Activated naive CD4-positive, alpha-beta T cell treated with anti-CD3 and anti-CD28 coated beads for 36 hours (primary cell): Measurements from ENCODE around the gene SLC6A11. TPM values are rescaled to one million over a fixed set of nuclear protein-coding genes. Genes with fewer than 3 reads are reported as not detected.

Experiments
- CTCF ChIA-PET: fragments of 350-600 bp; sonication (Branson Sonifier 250); formaldehyde crosslinking; loops from one replicate; lab custom pipeline; 2021; ENCODE audit warnings: antibody characterized with exemption; lab: Charles Lee
- DNase-seq: peaks from one replicate; pipeline ENCODE4 v3.0.0-alpha.2; 2020
- H3K27ac Mint-ChIP-seq: one replicate; pipeline ENCODE4 v1.8.0; 2021; ENCODE audit warnings: mild to moderate bottlenecking, mixed read lengths
- H3K27me3 Mint-ChIP-seq: one replicate; pipeline ENCODE4 v1.8.0; 2021; ENCODE audit warnings: low read depth, mixed read lengths
- H3K36me3 Mint-ChIP-seq: one replicate; pipeline ENCODE4 v1.8.0; 2021; ENCODE audit warnings: low read depth, mixed read lengths
- H3K4me1 Mint-ChIP-seq: one replicate; pipeline ENCODE4 v1.8.0; 2021; ENCODE audit warnings: low read depth, mixed read lengths
- H3K4me3 Mint-ChIP-seq: one replicate; pipeline ENCODE4 v1.8.0; 2021; ENCODE audit warnings: mild to moderate bottlenecking, moderate library complexity, mixed read lengths
- H3K9me3 Mint-ChIP-seq: one replicate; pipeline ENCODE4 v1.8.0; 2021; ENCODE audit warnings: mixed read lengths
- intact Hi-C: fragments of 100-400 bp; cut with micrococcal nuclease; formaldehyde crosslinking; loops from one replicate; pipeline ENCODE4 v1.15.1; 2023
- total RNA-seq, 2 experiments: library from RNA; stranded (reverse); gene quantifications; one replicate each; pipeline ENCODE4 v1.2.3, GENCODE V29; 2021

Gene SLC6A11
- total RNA-seq, 2 experiments from 2014 or later, result not detected

GRCh38 chr3:10848261-10848660, 32.2 kb downstream of the SLC6A11 start:
- Mint-ChIP-seq H3K9me3 (peaks cover 4% of the 10 kb centered on the region), H3K36me3 (no peaks in the 10 kb centered on the region), H3K27me3 (peaks cover 44% of the 10 kb centered on the region), H3K4me3 (no peak overlapping the region), H3K27ac (no peak overlapping the region), H3K4me1 (peaks cover 8% of the 10 kb centered on the region)
- intact Hi-C loops, result loop anchor here (1.0 to 10.0 kb wide), 2 partner anchors 413 to 482 kb away; no protein-coding TSS in a partner anchor
- DNase-seq, result peak; percentile 86
- CTCF ChIA-PET, result interaction anchor here (0.6 to 1.2 kb wide), 3 partner anchors 13 to 1897 kb away, joined by 4 to 5 read pairs (median 4); no protein-coding TSS in a partner anchor

DNA sequence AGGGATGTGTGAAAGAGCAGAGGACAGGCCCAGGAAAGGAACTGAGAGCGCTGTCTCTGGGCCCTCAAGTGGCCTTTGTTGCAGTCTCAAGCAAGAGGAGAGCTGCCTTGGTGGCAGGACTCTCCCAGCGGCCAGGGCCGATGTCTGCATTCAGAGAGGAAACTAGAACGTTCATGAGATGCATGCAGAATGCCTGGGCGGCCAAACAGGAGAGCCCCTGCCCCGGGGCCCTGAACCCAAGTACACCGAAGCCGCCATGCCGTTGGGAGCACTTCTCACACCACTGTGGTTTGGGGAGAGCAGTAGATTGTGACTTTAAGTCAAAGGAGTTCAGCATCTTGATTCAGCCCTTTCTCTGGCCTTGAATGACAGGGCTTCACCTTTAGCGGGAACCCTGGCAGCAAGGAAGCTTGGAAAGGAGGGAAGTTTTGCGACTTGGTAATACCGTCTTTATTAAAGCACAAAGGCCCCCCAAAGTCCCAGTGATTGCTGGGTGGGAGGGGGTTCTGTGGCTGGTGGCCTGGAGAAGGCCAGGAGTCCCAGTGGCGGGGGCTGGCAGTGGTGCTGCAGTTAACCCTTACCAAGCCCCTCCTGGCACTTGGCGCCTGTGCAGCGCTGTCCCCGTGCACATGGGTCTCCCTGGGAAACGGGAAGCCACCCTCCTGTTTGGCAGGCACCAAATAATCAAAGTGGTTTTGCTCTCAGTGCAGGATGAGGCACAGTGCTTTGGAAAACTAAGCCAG, 36.2 kb downstream of the SLC6A11 start:
- no peak for DNase-seq
- Mint-ChIP-seq H3K4me1 (peaks cover 6% of the 10 kb centered on the region), H3K27me3 (peaks cover 28% of the 10 kb centered on the region), H3K4me3 (no peak overlapping the region), H3K9me3 (peaks cover 4% of the 10 kb centered on the region), H3K36me3 (no peaks in the 10 kb centered on the region), H3K27ac (no peak overlapping the region)
- CTCF ChIA-PET, result interaction anchor here (0.6 kb wide), 1 partner anchor 40 kb away, joined by 4 read pairs; no protein-coding TSS in a partner anchor
- intact Hi-C loops, result no loop called here

DNA sequence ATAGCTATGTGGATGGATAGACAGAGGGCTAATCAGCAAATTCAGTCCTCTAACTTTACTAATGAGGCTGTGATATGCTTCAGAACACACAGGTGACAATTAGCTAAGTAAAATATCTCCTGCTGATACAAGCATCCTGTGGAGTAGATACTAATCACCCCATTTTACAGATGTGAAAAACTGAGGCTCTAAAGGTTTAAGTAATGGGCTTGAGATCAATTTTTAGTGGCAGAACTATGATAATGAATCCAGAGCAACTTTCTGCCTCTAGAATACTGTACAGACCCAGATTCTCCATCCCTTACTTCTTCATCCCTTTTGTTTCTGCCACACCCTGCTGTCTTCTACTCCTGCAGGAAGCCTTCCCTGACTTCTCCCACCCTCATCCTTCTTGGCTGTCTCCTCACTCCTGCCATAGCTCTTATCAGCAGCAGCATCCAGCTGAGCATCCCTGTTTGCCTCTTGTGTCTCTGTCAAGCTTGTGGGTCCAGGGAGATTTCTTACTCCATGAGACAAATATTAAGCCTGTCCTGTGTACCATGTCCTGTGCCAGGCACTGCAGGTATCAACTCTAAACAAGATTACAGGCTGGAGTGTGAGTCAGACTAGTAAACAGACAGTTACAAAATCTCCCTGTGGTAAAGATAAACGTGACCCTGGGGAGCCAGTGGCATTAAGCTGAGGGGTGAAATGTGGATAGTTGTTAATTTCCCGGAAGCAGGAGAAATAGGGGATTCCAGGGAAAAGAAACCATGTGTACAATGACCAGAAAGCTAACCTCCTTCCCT, 39.2 kb downstream of the SLC6A11 start:
- H3K9me3 Mint-ChIP-seq, result peaks cover 1% of the 10 kb centered on the region
- H3K4me3 Mint-ChIP-seq, result no peak overlapping the region
- H3K36me3 Mint-ChIP-seq, result no peaks in the 10 kb centered on the region
- intact Hi-C loops, result no loop called here
- peaks cover 23% of the 10 kb centered on the region for H3K27me3 Mint-ChIP-seq
- CTCF ChIA-PET, result interaction anchor here (0.6 to 1.1 kb wide), 2 partner anchors 20 to 25 kb away, joined by 3 read pairs; no protein-coding TSS in a partner anchor
- H3K4me1 Mint-ChIP-seq, result no peaks in the 10 kb centered on the region
- H3K27ac Mint-ChIP-seq, result no peak overlapping the region
- DNase-seq, result no peak

DNA sequence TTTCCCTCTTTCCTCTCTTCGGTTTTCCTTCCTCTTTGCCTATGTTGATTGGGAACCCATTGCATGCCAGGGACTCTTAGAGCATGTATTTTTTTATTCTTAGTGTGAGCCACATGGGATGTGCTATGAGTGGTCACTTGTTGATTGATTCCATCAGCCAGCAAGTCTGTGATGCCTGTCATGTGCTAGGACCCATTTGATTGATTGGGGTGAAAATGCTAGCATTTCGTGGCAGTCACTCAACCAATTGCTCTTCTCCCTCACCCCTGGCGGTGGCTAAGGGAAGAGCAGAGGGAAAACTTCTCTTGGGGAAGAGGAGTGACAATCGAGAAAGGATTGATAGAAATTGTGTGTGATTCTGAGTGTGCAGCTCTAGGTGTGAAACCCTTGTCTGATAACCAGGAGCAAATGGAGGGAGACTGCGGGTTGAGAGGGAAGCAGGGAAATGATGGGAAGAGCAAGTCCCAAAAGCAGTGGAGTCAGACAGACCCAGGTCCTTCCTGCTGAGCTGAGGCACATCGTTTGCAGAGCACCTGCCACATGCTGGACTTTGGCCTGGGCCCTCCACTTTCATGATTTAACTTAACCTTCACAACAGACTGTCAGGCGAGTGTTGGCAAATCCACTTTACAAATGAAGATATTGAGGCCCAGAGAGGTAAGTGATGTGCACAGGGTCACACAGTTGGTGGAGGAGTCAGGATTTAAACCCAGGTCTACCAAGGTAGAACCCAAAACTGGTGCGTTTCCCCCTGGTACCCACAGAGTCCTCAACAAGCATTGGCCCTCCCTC, 40.0 kb downstream of the SLC6A11 start:
- Mint-ChIP-seq H3K4me1 (no peaks in the 10 kb centered on the region), H3K27ac (no peak overlapping the region), H3K4me3 (no peak overlapping the region), H3K9me3 (peaks cover 1% of the 10 kb centered on the region), H3K27me3 (peaks cover 21% of the 10 kb centered on the region), H3K36me3 (no peaks in the 10 kb centered on the region)
- CTCF ChIA-PET, result interaction anchor here (0.6 kb wide), 1 partner anchor 26 kb away, joined by 3 read pairs; no protein-coding TSS in a partner anchor
- intact Hi-C loops, result no loop called here
- no peak for DNase-seq

DNA sequence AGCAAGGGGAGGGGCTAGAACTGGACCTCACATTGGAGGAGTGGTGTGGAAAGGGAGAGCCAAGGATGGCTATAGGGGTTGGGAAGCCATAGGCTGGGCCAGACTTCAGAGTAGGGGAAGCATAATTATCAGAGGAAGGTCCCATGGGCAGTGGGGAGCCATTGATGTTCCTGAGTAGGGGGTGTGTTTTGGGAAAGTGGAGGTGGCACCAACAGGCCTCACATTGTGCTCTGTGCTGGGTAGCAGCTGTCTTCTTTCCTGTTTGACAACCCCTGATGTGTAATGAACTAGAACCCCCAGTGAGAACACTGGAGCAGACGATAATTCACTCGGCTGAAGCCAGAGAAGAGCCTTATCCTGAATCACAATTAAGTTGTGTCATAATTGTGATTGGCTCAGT, 41.2 kb downstream of the SLC6A11 start:
- no peak for DNase-seq
- no peaks in the 10 kb centered on the region for H3K36me3 Mint-ChIP-seq
- CTCF ChIA-PET, result no interaction called here
- H3K4me3 Mint-ChIP-seq, result no peak overlapping the region
- H3K27ac Mint-ChIP-seq, result no peak overlapping the region
- H3K4me1 Mint-ChIP-seq, result no peaks in the 10 kb centered on the region
- H3K27me3 Mint-ChIP-seq, result peaks cover 19% of the 10 kb centered on the region
- intact Hi-C loops, result no loop called here
- H3K9me3 Mint-ChIP-seq, result peaks cover 1% of the 10 kb centered on the region

GRCh38 chr3:10858091-10858490, 42.1 kb downstream of the SLC6A11 start:
- Mint-ChIP-seq H3K27ac (no peak overlapping the region), H3K4me3 (no peak overlapping the region), H3K27me3 (peaks cover 19% of the 10 kb centered on the region), H3K9me3 (peaks cover 1% of the 10 kb centered on the region), H3K4me1 (no peaks in the 10 kb centered on the region), H3K36me3 (no peaks in the 10 kb centered on the region)
- CTCF ChIA-PET, result interaction anchor here (0.6 kb wide), 1 partner anchor 44 kb away, joined by 4 read pairs; no protein-coding TSS in a partner anchor
- intact Hi-C loops, result no loop called here
- no peak for DNase-seq

DNA sequence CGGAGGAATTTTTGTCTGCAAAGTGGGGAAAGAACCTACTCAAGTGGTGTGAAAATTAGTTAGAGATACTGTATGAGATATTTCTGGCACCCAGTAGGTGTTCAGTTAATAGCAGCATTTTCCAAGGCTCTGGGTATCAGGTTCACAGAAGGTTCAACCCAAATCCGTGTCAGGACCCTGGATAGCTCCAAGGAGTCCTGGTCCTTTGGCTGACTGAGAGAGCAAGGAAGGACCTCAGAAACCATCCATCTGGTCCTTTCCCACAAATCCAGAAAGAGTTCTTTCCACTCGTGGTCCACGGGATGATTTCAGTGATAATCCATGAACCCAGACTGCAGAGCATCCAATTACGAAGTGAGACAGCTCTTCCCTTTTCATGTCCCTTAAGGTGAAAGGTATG, 51.4 kb downstream of the SLC6A11 start:
- H3K9me3 Mint-ChIP-seq, result no peaks in the 10 kb centered on the region
- intact Hi-C loops, result no loop called here
- H3K4me1 Mint-ChIP-seq, result no peaks in the 10 kb centered on the region
- no peak overlapping the region for H3K27ac Mint-ChIP-seq
- CTCF ChIA-PET, result no interaction called here
- no peak overlapping the region for H3K4me3 Mint-ChIP-seq
- DNase-seq, result peak; percentile 30
- H3K27me3 Mint-ChIP-seq, result peaks cover 9% of the 10 kb centered on the region
- no peaks in the 10 kb centered on the region for H3K36me3 Mint-ChIP-seq

- H3K4me1 Mint-ChIP-seq, result no peaks in the 10 kb centered on the region
- H3K4me3 Mint-ChIP-seq, result no peak overlapping the region
- DNase-seq, result no peak
- H3K36me3 Mint-ChIP-seq, result no peaks in the 10 kb centered on the region
- H3K27ac Mint-ChIP-seq, result no peak overlapping the region
- H3K9me3 Mint-ChIP-seq, result no peaks in the 10 kb centered on the region
- intact Hi-C loops, result no loop called here
- CTCF ChIA-PET, result no interaction called here
- peaks cover 7% of the 10 kb centered on the region for H3K27me3 Mint-ChIP-seq
Measured at GRCh38 chr3:10869460-10869859, 53.4 kb downstream of the SLC6A11 start.

DNA sequence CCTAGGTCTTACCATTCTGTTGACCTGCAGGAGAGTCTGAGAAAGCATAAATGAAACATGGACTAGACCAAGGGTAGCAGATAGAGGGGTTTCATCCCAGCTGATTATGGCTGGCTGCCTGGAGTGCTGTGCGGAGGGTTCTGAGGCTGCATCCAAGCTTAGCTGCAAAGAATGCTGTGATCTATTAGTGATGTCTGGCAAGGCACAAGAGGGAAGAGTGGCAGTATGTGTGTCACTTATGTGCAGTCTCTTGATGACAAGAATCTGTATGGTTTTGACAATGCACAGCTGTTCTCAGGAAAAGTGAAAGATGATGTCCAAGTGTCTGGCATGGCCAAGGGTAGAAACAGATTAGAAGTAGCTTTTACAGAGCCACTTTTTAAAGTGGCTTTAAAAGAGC, 54.3 kb downstream of the SLC6A11 start:
- Mint-ChIP-seq H3K27me3 (peaks cover 5% of the 10 kb centered on the region), H3K36me3 (no peaks in the 10 kb centered on the region), H3K27ac (no peak overlapping the region), H3K4me3 (no peak overlapping the region), H3K9me3 (no peaks in the 10 kb centered on the region), H3K4me1 (no peaks in the 10 kb centered on the region)
- no peak for DNase-seq
- CTCF ChIA-PET, result no interaction called here
- intact Hi-C loops, result no loop called here

DNA sequence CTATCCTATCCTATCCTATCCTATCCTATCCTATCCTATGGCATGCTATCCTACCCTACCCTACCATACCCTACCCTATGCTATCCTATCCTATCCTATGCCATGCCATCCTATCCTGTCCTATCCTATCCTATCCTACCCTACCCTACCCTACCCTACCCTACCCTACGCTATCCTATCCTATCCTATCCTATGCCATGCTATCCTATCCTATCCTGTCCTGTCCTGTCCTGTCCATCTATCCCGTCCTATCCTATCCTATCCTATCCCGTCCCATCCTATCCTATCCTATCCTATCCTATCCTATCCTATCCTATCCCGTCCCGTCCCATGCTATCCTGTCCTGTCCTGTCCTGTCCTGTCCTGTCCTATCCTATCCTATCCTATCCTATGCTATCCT, 57.4 kb downstream of the SLC6A11 start:
- no peak for DNase-seq
- Mint-ChIP-seq H3K27me3 (peaks cover 5% of the 10 kb centered on the region), H3K4me3 (no peak overlapping the region), H3K27ac (no peak overlapping the region), H3K36me3 (no peaks in the 10 kb centered on the region), H3K4me1 (no peaks in the 10 kb centered on the region), H3K9me3 (no peaks in the 10 kb centered on the region)
- intact Hi-C loops, result no loop called here
- CTCF ChIA-PET, result no interaction called here

- no peaks in the 10 kb centered on the region for H3K27me3 Mint-ChIP-seq
- H3K4me1 Mint-ChIP-seq, result no peaks in the 10 kb centered on the region
- no peaks in the 10 kb centered on the region for H3K9me3 Mint-ChIP-seq
- CTCF ChIA-PET, result interaction anchor here (1.3 kb wide), 1 partner anchor 117 kb away, joined by 3 read pairs; no protein-coding TSS in a partner anchor
- H3K36me3 Mint-ChIP-seq, result no peaks in the 10 kb centered on the region
- H3K4me3 Mint-ChIP-seq, result no peak overlapping the region
- intact Hi-C loops, result no loop called here
- H3K27ac Mint-ChIP-seq, result no peak overlapping the region
- no peak for DNase-seq
Measured at GRCh38 chr3:10875914-10876313, 59.9 kb downstream of the SLC6A11 start.

DNA sequence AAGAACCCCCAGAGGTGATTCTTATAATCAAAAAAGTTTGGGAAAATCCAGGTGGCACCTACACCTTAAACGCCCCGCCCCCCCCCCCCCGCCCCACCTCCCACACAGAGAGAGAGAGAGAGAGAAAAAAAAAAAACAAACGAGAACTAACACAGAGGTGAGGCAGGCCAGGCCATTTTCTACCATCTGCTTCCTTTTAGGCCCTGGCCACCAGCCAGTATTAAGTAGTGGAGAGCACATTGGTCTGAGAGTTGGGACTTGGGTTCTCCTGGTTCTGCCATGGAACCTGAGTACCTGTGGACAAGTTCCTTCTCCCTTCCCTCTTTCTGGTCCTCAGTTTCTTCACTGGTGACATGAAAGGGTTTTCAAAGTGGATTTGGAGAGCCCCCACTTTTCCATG, 60.6 kb downstream of the SLC6A11 start:
- Mint-ChIP-seq H3K4me1 (no peaks in the 10 kb centered on the region), H3K36me3 (no peaks in the 10 kb centered on the region), H3K4me3 (no peak overlapping the region), H3K27me3 (no peaks in the 10 kb centered on the region), H3K27ac (no peak overlapping the region), H3K9me3 (no peaks in the 10 kb centered on the region)
- CTCF ChIA-PET, result interaction anchor here (1.3 kb wide), 1 partner anchor 118 kb away, joined by 3 read pairs; no protein-coding TSS in a partner anchor
- intact Hi-C loops, result no loop called here
- DNase-seq, result no peak
